Duodenal mucosa (tissue), 2 donors: ENCODE results near the gene CSAD.
A peak's percentile ranks its signal among the peaks of the same experiment; 100 is the strongest.

ENCODE experiments used
- H3K27ac ChIP-seq: one replicate; pipeline ENCODE4 v1.7.0; 2013; ENCODE audit warnings: low read depth, low read length
- H3K27me3 ChIP-seq, 2 donors: one replicate each; pipeline ENCODE4 v1.7.0; 2013; ENCODE audit warnings: low read length in 2 of 2, control low read depth in 1 of 2; ENCODE audit not compliant: insufficient read depth in 2 of 2, control insufficient read depth in 1 of 2
- H3K36me3 ChIP-seq, 2 donors: one replicate each; pipeline ENCODE4 v1.7.0; 2013; ENCODE audit warnings: low read length in 2 of 2, control low read depth in 1 of 2; ENCODE audit not compliant: insufficient read depth in 2 of 2, control insufficient read depth in 1 of 2
- H3K4me1 ChIP-seq, 2 donors: one replicate each; pipeline ENCODE4 v1.7.0; 2013; ENCODE audit warnings: low read length in 2 of 2, control low read depth in 1 of 2; ENCODE audit not compliant: insufficient read depth in 2 of 2, control insufficient read depth in 1 of 2
- H3K4me3 ChIP-seq, 2 donors: one replicate each; pipeline ENCODE4 v1.7.0; 2013; ENCODE audit warnings: low read length in 2 of 2, low read depth in 1 of 2
- H3K9ac ChIP-seq, 2 donors: one replicate each; pipeline ENCODE4 v1.7.0; 2013; ENCODE audit warnings: low read length in 2 of 2, low read depth in 1 of 2
- H3K9me3 ChIP-seq, 2 donors: one replicate each; pipeline ENCODE4 v1.7.0; 2013; ENCODE audit warnings: low read length in 2 of 2, control low read depth in 1 of 2; ENCODE audit not compliant: control insufficient read depth in 1 of 2

CSAD gene

GRCh38 chr12:53200107-53200457 is 19.4 kb upstream of the CSAD start:
- Histone ChIP-seq H3K36me3 (peaks cover 0 to 5% of the 10 kb centered on the region in 2 donors), H3K9ac (no peak overlapping the region), H3K27me3 (no peaks in the 10 kb centered on the region), H3K27ac (no peak overlapping the region), H3K4me1 (peaks cover 10 to 39% of the 10 kb centered on the region in 2 donors), H3K9me3 (no peaks in the 10 kb centered on the region), H3K4me3 (peak overlapping the region in 1 of 2 donors; percentile 13)

- peaks cover 10 to 39% of the 10 kb centered on the region in 2 donors for H3K4me1 ChIP-seq
- H3K36me3 ChIP-seq: peaks cover 0 to 5% of the 10 kb centered on the region in 2 donors
- H3K9me3 ChIP-seq: no peaks in the 10 kb centered on the region
- no peak overlapping the region for H3K27ac ChIP-seq
- H3K4me3 ChIP-seq: peak overlapping the region in 1 of 2 donors; percentile 13
- no peaks in the 10 kb centered on the region for H3K27me3 ChIP-seq
- H3K9ac ChIP-seq: no peak overlapping the region
Measured at GRCh38 chr12:53199700-53200099, 19.0 kb upstream of the CSAD start.

GRCh38 chr12:53198486-53199110 is 17.9 kb upstream of the CSAD start:
- Histone ChIP-seq H3K4me3 (peak overlapping the region in 1 of 2 donors; percentile 14), H3K9me3 (no peaks in the 10 kb centered on the region), H3K27me3 (no peaks in the 10 kb centered on the region), H3K27ac (no peak overlapping the region), H3K36me3 (peaks cover 0 to 5% of the 10 kb centered on the region in 2 donors), H3K4me1 (peaks cover 10 to 39% of the 10 kb centered on the region in 2 donors), H3K9ac (peak overlapping the region in 1 of 2 donors; percentile 14)

- H3K27me3 ChIP-seq: no peaks in the 10 kb centered on the region
- H3K4me1 ChIP-seq: peaks cover 10 to 39% of the 10 kb centered on the region in 2 donors
- no peak overlapping the region for H3K9ac ChIP-seq
- H3K9me3 ChIP-seq: no peaks in the 10 kb centered on the region
- peak overlapping the region in 1 of 2 donors; percentile 27 for H3K4me3 ChIP-seq
- no peak overlapping the region for H3K27ac ChIP-seq
- peaks cover 0 to 10% of the 10 kb centered on the region in 2 donors for H3K36me3 ChIP-seq
Measured at GRCh38 chr12:53197011-53197640, 16.4 kb upstream of the CSAD start.

GRCh38 chr12:53196486-53196885 is 15.8 kb upstream of the CSAD start:
- H3K27me3 ChIP-seq: no peaks in the 10 kb centered on the region
- H3K27ac ChIP-seq: no peak overlapping the region
- H3K9ac ChIP-seq: no peak overlapping the region
- peaks cover under 1 to 17% of the 10 kb centered on the region in 2 donors for H3K36me3 ChIP-seq
- H3K4me3 ChIP-seq: no peak overlapping the region
- peaks cover 10 to 34% of the 10 kb centered on the region in 2 donors for H3K4me1 ChIP-seq
- H3K9me3 ChIP-seq: no peaks in the 10 kb centered on the region

- Histone ChIP-seq H3K4me3 (no peak overlapping the region), H3K4me1 (peaks cover 10 to 29% of the 10 kb centered on the region in 2 donors), H3K36me3 (peaks cover 6 to 22% of the 10 kb centered on the region in 2 donors), H3K9ac (no peak overlapping the region), H3K27ac (no peak overlapping the region), H3K27me3 (no peaks in the 10 kb centered on the region), H3K9me3 (no peaks in the 10 kb centered on the region)
Measured at GRCh38 chr12:53195516-53196420, 15.0 kb upstream of the CSAD start.

GRCh38 chr12:53194973-53195372 is 14.2 kb upstream of the CSAD start:
- Histone ChIP-seq H3K9me3 (no peaks in the 10 kb centered on the region), H3K4me3 (no peak overlapping the region), H3K4me1 (peaks cover 5 to 22% of the 10 kb centered on the region in 2 donors), H3K27me3 (no peaks in the 10 kb centered on the region), H3K9ac (no peak overlapping the region), H3K36me3 (peaks cover 6 to 22% of the 10 kb centered on the region in 2 donors), H3K27ac (no peak overlapping the region)

GRCh38 chr12:53193985-53194716 is 13.4 kb upstream of the CSAD start:
- peaks cover 6 to 22% of the 10 kb centered on the region in 2 donors for H3K36me3 ChIP-seq
- H3K9me3 ChIP-seq: no peaks in the 10 kb centered on the region

GRCh38 chr12:53193040-53193439 is 12.3 kb upstream of the CSAD start:
- Histone ChIP-seq H3K27me3 (no peaks in the 10 kb centered on the region), H3K9me3 (no peaks in the 10 kb centered on the region), H3K9ac (no peak overlapping the region), H3K4me1 (peaks cover 0 to 9% of the 10 kb centered on the region in 2 donors), H3K4me3 (no peak overlapping the region), H3K36me3 (peaks cover 7 to 32% of the 10 kb centered on the region in 2 donors), H3K27ac (no peak overlapping the region)

More at GRCh38 chr12:53193985-53194716, 13.4 kb upstream of the CSAD start:
- Histone ChIP-seq H3K27ac (no peak overlapping the region), H3K9ac (no peak overlapping the region), H3K4me3 (no peak overlapping the region), H3K27me3 (no peaks in the 10 kb centered on the region), H3K4me1 (peaks cover 3 to 17% of the 10 kb centered on the region in 2 donors)
